ENCODE measurements around the gene ILF2.
"Not testable (repeated sequence)": the region's sequence is repeated elsewhere in the genome, so short reads cannot be mapped to it uniquely, and the experiment has no call there.

ILF2 gene

DNA sequence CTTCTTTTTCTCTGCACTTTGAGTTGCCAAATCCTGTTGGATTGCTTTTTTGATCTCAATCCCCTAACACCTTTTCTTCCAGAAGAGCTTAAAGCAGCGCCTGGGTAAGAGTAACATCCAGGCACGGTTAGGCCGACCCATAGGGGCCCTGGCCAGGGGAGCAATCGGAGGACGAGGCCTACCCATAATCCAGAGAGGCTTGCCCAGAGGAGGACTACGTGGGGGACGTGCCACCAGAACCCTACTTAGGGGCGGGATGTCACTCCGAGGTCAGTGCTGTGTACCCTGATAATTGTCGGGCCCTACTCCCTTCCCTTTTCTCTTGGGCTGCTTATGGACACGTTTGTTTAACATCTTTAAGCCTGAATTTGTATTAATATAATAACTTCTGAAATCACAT, 28.6 kb downstream of the ILF2 start:
- TF ChIP-seq, protein P1, sequence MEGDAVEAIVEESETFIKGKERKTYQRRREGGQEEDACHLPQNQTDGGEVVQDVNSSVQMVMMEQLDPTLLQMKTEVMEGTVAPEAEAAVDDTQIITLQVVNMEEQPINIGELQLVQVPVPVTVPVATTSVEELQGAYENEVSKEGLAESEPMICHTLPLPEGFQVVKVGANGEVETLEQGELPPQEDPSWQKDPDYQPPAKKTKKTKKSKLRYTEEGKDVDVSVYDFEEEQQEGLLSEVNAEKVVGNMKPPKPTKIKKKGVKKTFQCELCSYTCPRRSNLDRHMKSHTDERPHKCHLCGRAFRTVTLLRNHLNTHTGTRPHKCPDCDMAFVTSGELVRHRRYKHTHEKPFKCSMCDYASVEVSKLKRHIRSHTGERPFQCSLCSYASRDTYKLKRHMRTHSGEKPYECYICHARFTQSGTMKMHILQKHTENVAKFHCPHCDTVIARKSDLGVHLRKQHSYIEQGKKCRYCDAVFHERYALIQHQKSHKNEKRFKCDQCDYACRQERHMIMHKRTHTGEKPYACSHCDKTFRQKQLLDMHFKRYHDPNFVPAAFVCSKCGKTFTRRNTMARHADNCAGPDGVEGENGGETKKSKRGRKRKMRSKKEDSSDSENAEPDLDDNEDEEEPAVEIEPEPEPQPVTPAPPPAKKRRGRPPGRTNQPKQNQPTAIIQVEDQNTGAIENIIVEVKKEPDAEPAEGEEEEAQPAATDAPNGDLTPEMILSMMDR (conservative IDR thresholded peaks at IDR 0.05; ENCODE audit: low read depth, low read length), result no peak
- H3K4me3 ChIP-seq (ENCODE audit: low read depth, low read length), result no peak overlapping the region
- no peak for DNase-seq (ENCODE audit: low read depth)

DNA sequence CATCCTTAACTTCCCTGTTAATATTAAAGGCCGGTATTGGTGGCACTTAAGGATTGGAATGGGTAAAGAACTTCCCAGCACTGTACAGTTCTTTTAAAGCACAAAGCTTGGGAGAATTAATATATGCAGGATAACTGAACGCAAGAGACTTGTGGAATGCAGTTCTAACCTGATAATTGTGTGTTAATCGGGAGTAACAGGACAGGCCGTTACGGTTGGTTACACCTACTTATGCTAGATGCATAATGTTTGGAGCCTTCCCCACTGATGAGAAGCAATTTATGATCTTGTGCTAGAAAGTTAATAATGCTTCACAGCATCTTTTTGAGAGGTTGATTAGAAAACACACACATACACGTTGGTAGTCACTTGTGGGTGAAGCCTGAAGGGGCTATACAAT, 29.9 kb downstream of the ILF2 start:
- TF ChIP-seq, protein P1 (conservative IDR thresholded peaks at IDR 0.05; ENCODE audit: low read depth, low read length), result no peak
- no peak overlapping the region for H3K4me3 ChIP-seq (ENCODE audit: low read depth, low read length)
- no peak for DNase-seq (ENCODE audit: low read depth)

DNA sequence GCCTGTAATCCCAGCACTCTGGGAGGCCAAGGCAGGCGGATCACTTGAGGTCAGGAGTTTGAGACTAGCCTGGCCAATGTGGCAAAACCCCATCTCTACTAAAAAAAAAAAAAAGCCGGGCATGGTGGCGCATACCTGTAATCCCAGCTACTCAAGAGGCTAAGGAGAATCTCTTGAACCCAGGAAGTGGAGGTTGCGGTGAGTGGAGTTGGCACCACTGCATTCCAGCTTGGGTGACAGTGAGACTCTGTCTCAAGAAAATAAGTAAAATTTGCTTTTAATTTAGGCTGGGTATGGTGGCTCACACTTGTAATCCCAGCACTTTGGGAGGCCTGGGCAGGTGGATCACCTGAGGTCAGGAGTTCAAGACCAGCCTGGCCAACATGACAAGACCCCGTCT, 30.6 kb downstream of the ILF2 start:
- not testable (repeated sequence) for H3K4me3 ChIP-seq (ENCODE audit: low read depth, low read length); DNase-seq (ENCODE audit: low read depth)

DNA sequence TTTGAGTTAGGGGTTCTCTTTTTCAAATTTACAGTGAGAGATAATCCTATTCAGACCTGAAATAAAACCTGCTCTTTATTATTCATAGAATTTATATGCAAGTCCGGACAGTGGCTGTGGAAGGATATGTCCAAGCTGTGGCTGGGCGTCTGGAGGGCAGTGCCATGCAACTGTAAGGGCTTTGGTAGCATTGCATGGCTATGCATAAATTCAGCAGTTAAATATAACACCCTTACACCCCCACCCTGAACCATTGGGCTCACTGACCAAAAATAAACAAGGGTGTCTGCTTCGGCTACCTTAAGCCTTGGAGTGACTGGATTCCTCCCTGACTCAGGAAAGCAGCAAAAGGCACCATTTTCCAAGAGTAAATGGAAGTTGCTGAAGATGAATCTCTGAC, 31.5 kb downstream of the ILF2 start:
- H3K4me3 ChIP-seq (ENCODE audit: low read depth, low read length), result no peak overlapping the region
- no peak for DNase-seq (ENCODE audit: low read depth)
- TF ChIP-seq, protein P1 (conservative IDR thresholded peaks at IDR 0.05; ENCODE audit: low read depth, low read length), result no peak

DNA sequence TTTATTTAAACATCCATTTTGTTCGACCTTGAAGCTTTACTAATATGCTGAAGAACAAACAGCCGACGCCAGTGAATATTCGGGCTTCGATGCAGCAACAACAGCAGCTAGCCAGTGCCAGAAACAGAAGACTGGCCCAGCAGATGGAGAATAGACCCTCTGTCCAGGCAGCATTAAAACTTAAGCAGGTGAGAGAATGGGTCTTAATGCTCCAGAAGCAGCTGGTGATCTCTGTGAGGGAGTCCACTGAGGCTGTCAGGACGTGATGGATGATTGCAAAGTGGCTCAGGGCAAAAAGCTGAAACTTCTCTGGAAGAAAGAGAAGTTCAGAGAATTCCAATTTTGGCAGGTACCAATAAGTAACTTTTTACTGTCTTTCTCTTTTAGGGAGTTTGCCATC, 32.5 kb downstream of the ILF2 start:
- no peak for DNase-seq (ENCODE audit: low read depth)
- H3K4me3 ChIP-seq (ENCODE audit: low read depth, low read length), result no peak overlapping the region
- TF ChIP-seq, protein P1 (conservative IDR thresholded peaks at IDR 0.05; ENCODE audit: low read depth, low read length), result no peak

DNA sequence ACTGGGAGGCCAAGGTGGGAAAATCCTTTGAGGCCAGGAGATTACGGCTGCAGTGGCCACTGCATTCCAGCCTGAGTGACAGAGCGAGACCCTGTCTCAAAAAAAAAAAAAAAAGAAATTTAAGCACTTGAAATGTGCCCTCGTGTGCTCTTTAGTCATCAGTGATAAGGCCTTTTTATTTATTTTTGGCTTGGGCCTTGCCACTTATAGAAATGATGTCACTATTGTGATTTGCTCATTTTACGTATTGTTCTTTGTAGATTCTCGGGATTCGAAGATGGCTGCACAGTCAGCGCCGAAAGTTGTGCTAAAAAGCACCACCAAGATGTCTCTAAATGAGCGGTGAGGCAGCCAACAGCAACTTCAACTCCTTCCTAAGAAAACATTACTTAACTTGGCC, 34.5 kb downstream of the ILF2 start:
- no peak for DNase-seq (ENCODE audit: low read depth)
- H3K4me3 ChIP-seq (ENCODE audit: low read depth, low read length), result no peak overlapping the region
- TF ChIP-seq, protein P1 (conservative IDR thresholded peaks at IDR 0.05; ENCODE audit: low read depth, low read length), result no peak

DNA sequence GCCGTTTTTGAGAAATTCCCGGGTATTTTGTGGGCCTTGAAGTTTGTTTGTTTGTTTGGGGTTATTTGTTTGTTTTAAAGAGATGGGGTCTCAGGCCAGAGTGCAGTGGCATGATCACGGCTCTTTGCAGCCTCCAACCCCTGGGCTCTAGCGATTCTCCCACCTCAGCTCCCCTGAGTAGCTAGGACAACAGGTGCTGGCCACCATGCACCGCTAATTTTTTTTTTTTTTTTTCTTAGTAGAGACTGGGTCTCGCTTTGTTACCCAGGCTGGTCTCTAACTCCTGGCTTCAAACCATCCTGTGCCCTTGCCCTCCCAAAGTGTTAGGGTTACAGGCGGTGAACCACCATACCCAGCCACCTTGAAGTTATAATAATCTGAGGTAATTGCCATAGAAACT, 34.9 kb downstream of the ILF2 start:
- TF ChIP-seq, protein P1 (conservative IDR thresholded peaks at IDR 0.05; ENCODE audit: low read depth, low read length), result no peak
- peak overlapping the region; percentile 16 for H3K4me3 ChIP-seq (ENCODE audit: low read depth, low read length)
- no peak for DNase-seq (ENCODE audit: low read depth)
